WERI-Rb-1 (cell line): ENCODE results near the gene PDLIM5.

ENCODE experiments used
- DNase-seq: peaks from one replicate; pipeline ENCODE4 v3.0.0-alpha.2; 2020
- H3K27ac ChIP-seq: fragments of 250-450 bp; sonication (Bioruptor Pico); 2 replicates; pipeline ENCODE4 v1.5.1; 2020; ENCODE audit warnings: mild to moderate bottlenecking, moderate library complexity
- H3K27me3 ChIP-seq: fragments of 250-450 bp; sonication (Bioruptor Pico); 2 replicates; pipeline ENCODE4 v1.5.1; 2021; ENCODE audit warnings: mild to moderate bottlenecking, low read depth, moderate library complexity; ENCODE audit not compliant: insufficient read depth, severe bottlenecking
- H3K36me3 ChIP-seq: fragments of 250-450 bp; sonication (Bioruptor Pico); 2 replicates; pipeline ENCODE4 v1.5.1; 2020; ENCODE audit warnings: mild to moderate bottlenecking, moderate library complexity
- H3K4me3 ChIP-seq: 2 replicates; pipeline ENCODE4 v1.5.1; 2011; ENCODE audit warnings: low read depth, mild to moderate bottlenecking, control low read depth, low read length
- H3K9me3 ChIP-seq: fragments of 250-450 bp; sonication (Bioruptor Pico); 2 replicates; pipeline ENCODE4 v1.5.1; 2021; ENCODE audit warnings: mild to moderate bottlenecking, moderate library complexity; ENCODE audit not compliant: severe bottlenecking
- CTCF ChIP-seq: IDR thresholded peaks from 2 replicates; pipeline ENCODE4 v1.5.1; 2011; ENCODE audit warnings: low read depth, mild to moderate bottlenecking, control low read depth, inconsistent platforms, low read length

PDLIM5 gene

GRCh38 chr4:94519925-94520789 is 68.4 kb downstream of the PDLIM5 start:
- Histone ChIP-seq H3K36me3 (no peaks in the 10 kb centered on the region), H3K9me3 (no peaks in the 10 kb centered on the region), H3K27me3 (no peaks in the 10 kb centered on the region), H3K4me3 (no peak overlapping the region), H3K27ac (no peak overlapping the region)
- TF ChIP-seq CTCF: no peak
- DNase-seq: no peak

- TF ChIP-seq CTCF: no peak
- H3K9me3 ChIP-seq: no peaks in the 10 kb centered on the region
- no peaks in the 10 kb centered on the region for H3K36me3 ChIP-seq
- H3K27me3 ChIP-seq: no peaks in the 10 kb centered on the region
- H3K4me3 ChIP-seq: no peak overlapping the region
- DNase-seq: no peak
- H3K27ac ChIP-seq: no peak overlapping the region
Observed at GRCh38 chr4:94523033-94523580, 71.4 kb downstream of the PDLIM5 start.

DNA sequence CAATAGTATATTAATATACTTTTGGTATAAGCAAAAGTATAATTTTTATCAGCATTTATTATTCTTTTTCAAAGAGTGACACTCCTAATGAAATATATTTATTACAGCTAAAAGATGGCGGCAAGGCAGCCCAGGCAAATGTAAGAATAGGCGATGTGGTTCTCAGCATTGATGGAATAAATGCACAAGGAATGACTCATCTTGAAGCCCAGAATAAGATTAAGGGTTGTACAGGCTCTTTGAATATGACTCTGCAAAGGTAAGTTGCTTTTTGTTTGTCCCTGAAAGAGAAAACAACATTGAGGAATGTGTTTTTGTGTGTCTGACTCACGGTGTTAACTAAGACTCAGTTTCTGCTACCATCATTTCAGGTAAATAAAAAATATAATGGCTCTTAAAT is 71.9 kb downstream of the PDLIM5 start:
- no peak overlapping the region for H3K27ac ChIP-seq
- no peaks in the 10 kb centered on the region for H3K36me3 ChIP-seq
- TF ChIP-seq CTCF: no peak
- H3K4me3 ChIP-seq: no peak overlapping the region
- DNase-seq: no peak
- H3K27me3 ChIP-seq: no peaks in the 10 kb centered on the region
- no peaks in the 10 kb centered on the region for H3K9me3 ChIP-seq

- Histone ChIP-seq H3K4me3 (no peak overlapping the region), H3K27me3 (no peaks in the 10 kb centered on the region), H3K36me3 (no peaks in the 10 kb centered on the region), H3K27ac (no peak overlapping the region), H3K9me3 (no peaks in the 10 kb centered on the region)
- DNase-seq: no peak
- TF ChIP-seq CTCF: no peak
Observed at GRCh38 chr4:94525993-94526728, 74.4 kb downstream of the PDLIM5 start.

DNA sequence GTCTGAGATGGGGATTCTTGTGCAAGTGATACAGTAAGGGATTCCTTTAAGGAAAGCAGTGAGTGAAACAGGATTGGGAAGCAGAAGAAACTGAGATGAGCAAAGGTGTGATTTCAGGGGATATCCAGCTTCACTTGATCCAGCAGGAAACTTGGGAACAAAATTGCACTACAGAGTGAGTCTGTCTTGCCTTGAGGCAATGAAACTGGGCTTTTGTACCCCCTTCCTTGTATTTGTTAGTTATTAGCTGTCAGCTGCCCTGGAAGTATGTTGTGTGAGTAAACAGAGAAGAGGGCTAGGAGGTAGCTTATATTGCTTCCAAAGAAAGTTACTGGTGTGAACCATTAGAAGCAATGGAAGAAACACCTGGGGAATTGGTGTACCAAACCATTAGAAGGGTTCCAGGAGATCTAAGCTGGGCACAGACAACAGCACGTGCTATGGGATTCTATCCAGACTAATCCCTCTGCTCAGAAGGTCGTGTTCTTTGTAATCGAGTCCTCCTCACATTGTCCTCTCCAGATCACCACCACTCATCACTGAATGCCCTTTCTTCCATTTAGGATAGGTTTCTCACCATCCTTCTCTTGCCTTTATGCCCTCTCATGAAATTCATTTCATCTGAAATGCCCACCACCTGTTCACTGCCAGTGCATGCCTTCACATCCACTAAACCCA is 76.0 kb downstream of the PDLIM5 start:
- H3K4me3 ChIP-seq: no peak overlapping the region
- no peak for TF ChIP-seq CTCF
- no peaks in the 10 kb centered on the region for H3K36me3 ChIP-seq
- H3K27ac ChIP-seq: no peak overlapping the region
- H3K9me3 ChIP-seq: no peaks in the 10 kb centered on the region
- no peak for DNase-seq
- H3K27me3 ChIP-seq: no peaks in the 10 kb centered on the region
